ENCODE results near the gene GOLM1.

DNA sequence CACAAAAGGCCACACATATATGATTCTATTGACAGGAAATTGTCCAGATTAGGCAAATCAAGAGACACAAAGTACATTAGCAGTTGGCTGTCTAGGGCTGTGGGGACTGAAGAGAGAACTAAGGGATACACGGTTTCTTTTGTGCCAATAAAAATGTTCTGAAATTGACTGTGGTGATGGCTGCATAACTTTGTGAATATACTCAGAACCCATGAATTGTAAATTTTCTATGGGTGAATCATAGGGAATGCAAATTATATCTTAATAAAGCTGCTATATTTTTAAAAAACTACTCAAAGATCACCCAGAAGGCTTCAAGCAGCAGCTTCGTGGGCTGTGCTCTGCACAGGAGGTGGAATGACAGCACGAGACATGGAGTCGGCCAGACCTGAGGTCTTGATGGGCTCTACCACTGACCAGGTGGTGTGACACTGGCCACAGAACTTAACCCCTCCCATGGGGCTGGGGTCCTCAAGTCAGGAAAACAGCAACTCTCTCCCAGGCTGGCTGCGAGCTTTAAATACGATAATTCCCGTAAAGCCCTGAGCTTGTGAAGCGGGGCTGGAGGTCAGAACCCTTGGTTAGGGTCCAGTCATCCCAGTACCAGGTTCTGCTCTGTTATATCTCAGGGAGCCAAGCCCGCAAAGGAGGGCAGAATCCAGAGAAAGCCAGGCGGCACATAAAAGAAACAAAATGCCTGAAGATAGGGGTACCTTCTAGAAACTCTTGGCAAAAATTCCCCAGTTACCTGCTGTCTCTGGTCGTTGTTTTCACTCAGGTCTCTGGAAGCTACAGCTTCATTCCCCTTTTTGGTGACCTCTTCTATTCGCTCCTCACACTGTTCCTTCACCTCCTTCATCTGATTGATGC, 59.1 kb downstream of the GOLM1 start:
- TF ChIP-seq, protein P1, sequence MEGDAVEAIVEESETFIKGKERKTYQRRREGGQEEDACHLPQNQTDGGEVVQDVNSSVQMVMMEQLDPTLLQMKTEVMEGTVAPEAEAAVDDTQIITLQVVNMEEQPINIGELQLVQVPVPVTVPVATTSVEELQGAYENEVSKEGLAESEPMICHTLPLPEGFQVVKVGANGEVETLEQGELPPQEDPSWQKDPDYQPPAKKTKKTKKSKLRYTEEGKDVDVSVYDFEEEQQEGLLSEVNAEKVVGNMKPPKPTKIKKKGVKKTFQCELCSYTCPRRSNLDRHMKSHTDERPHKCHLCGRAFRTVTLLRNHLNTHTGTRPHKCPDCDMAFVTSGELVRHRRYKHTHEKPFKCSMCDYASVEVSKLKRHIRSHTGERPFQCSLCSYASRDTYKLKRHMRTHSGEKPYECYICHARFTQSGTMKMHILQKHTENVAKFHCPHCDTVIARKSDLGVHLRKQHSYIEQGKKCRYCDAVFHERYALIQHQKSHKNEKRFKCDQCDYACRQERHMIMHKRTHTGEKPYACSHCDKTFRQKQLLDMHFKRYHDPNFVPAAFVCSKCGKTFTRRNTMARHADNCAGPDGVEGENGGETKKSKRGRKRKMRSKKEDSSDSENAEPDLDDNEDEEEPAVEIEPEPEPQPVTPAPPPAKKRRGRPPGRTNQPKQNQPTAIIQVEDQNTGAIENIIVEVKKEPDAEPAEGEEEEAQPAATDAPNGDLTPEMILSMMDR (IDR thresholded peaks at IDR 0.05) = no peak
- TF ChIP-seq POLR2A (IDR thresholded peaks at IDR 0.05) = no peak

All from esophagus squamous epithelium (tissue), 4 donors.